PC-3 (cell line): ENCODE results near the gene SCAP. TPM values are rescaled to one million over a fixed set of nuclear protein-coding genes. Genes with fewer than 3 reads are reported as not detected.

ENCODE experiments used
- ATAC-seq: fragments of 200-7000 bp; cut with Tn5 transposase; 2 replicates; pipeline ENCODE4 v1.9.1; 2020; ENCODE audit warnings: mild to moderate bottlenecking, moderate library complexity
- BruUV-seq: library from RNA; stranded (reverse); fragments of 400-500 nt; replicated peaks from 2 replicates; lab custom pipeline; 2021; lab: Mats Ljungman, UMichigan
- CTCF ChIA-PET: fragments of 300-600 bp; sonication (Branson Sonifier 250); formaldehyde crosslinking; loops from one replicate; lab custom pipeline; 2022; ENCODE audit warnings: antibody characterized with exemption; lab: Charles Lee
- POLR2A ChIA-PET: fragments of 300-600 bp; sonication (Branson Sonifier 250); formaldehyde crosslinking; loops from one replicate; lab custom pipeline; 2022; ENCODE audit warnings: antibody characterized with exemption; ENCODE audit not compliant: unreplicated experiment; lab: Charles Lee
- DNase-seq: peaks from one replicate; pipeline ENCODE4 v3.0.0-alpha.2; 2015
- H2AFZ ChIP-seq: fragments of 300-600 bp; sonication (generic); 2 replicates; pipeline ENCODE4 v1.6.0; 2016; ENCODE audit warnings: antibody characterized with exemption, low read length
- H3F3A ChIP-seq: fragments of 300-600 bp; sonication (generic); one replicate; pipeline ENCODE4 v1.6.0; 2017; ENCODE audit warnings: antibody characterized with exemption, low read length, control low read depth, mild to moderate bottlenecking; ENCODE audit not compliant: unreplicated experiment
- H3K27ac ChIP-seq: fragments of 300-600 bp; sonication (generic); 2 replicates; pipeline ENCODE4 v1.5.1; 2016; ENCODE audit warnings: mild to moderate bottlenecking, low read length
- H3K27me3 ChIP-seq: fragments of 300-600 bp; sonication (generic); 2 replicates; pipeline ENCODE4 v1.6.1; 2016; ENCODE audit warnings: low read length, mixed read lengths
- H3K36me3 ChIP-seq: fragments of 300-600 bp; sonication (generic); 2 replicates; pipeline ENCODE4 v1.6.1; 2016; ENCODE audit warnings: low read depth, mixed run types, low read length, mixed read lengths
- H3K4me1 ChIP-seq: fragments of 300-600 bp; sonication (generic); 2 replicates; pipeline ENCODE4 v1.5.1; 2016; ENCODE audit warnings: low read length; ENCODE audit not compliant: insufficient read depth
- H3K4me2 ChIP-seq: fragments of 300-600 bp; sonication (generic); 2 replicates; pipeline ENCODE4 v1.6.0; 2016; ENCODE audit warnings: low read length
- H3K4me3 ChIP-seq: fragments of 300-600 bp; sonication (generic); 2 replicates; pipeline ENCODE4 v1.5.1; 2016; ENCODE audit warnings: mild to moderate bottlenecking, low read length, mixed read lengths
- H3K79me2 ChIP-seq: fragments of 300-600 bp; sonication (generic); 2 replicates; pipeline ENCODE4 v1.6.1; 2017; ENCODE audit warnings: low read length, mixed read lengths
- H3K9ac ChIP-seq: fragments of 300-600 bp; sonication (generic); 2 replicates; pipeline ENCODE4 v1.6.0; 2016; ENCODE audit warnings: mild to moderate bottlenecking, low read length
- H3K9me2 ChIP-seq: fragments of 300-600 bp; sonication (generic); replicated peaks from 2 replicates; pipeline ENCODE4 v1.6.1; 2016; ENCODE audit warnings: mixed run types, low read length, mixed read lengths
- H3K9me3 ChIP-seq: fragments of 300-600 bp; sonication (generic); 2 replicates; pipeline ENCODE4 v1.6.1; 2016; ENCODE audit warnings: low read length, mixed read lengths
- H4K20me1 ChIP-seq: fragments of 300-600 bp; sonication (generic); 2 replicates; pipeline ENCODE4 v1.6.1; 2016; ENCODE audit warnings: low read length, mixed read lengths
- CTCF ChIP-seq: fragments of 300-600 bp; sonication (generic); conservative IDR thresholded peaks from 2 replicates; pipeline ENCODE4 v1.5.1; 2017; ENCODE audit warnings: antibody characterized with exemption, low read depth, mild to moderate bottlenecking, low read length
- EZH2 ChIP-seq: fragments of 300-600 bp; sonication (generic); IDR thresholded peaks from one replicate; pipeline ENCODE4 v1.6.1; 2017; ENCODE audit warnings: antibody characterized with exemption, mild to moderate bottlenecking, low read length; ENCODE audit not compliant: unreplicated experiment
- EZH2phosphoT487 ChIP-seq: fragments of 300-600 bp; sonication (generic); IDR thresholded peaks from 2 replicates; pipeline ENCODE4 v1.6.1; 2018; ENCODE audit warnings: mild to moderate bottlenecking, antibody characterized with exemption, low read length, borderline replicate concordance
- intact Hi-C: fragments of 100-400 bp; cut with micrococcal nuclease; formaldehyde crosslinking; loops from 2 replicates; pipeline ENCODE4 v1.9.0; 2023
- total RNA-seq: library from RNA; depleted of rRNA; stranded (reverse); fragments of >200 nt; gene quantifications from 2 replicates; pipeline ENCODE4 v1.2.3, GENCODE V29; 2014

SCAP gene
- total RNA-seq, 1 experiment from 2014 or later = 84.7 TPM

DNA sequence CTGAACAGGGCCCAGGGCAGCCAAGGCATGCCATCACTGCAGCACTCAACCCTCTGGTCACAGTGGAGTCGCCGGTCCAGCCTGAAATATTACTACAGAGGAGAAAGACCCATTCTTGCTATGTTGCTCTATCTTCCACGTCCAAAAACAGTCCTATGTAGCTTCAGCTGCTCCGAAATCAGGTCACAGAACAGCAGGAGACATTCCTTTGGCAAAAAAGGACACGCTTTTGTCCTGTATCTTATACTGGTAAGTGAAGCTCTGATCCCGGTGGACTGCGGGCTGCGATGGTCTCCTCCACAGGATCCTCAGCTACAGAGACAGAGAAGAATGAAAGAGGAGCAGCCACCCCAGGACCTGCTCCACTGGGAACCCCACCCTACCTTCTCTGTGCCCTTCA, 20.1 kb upstream of the SCAP start:
- BruUV-seq = no TSS peak
- Histone ChIP-seq H4K20me1 (no peaks in the 10 kb centered on the region), H3K4me3 (no peak overlapping the region), H3K9me3 (no peaks in the 10 kb centered on the region), H3K4me1 (no peaks in the 10 kb centered on the region), H3K27ac (no peak overlapping the region), H3F3A (no peaks in the 10 kb centered on the region), H3K79me2 (no peaks in the 10 kb centered on the region), H3K27me3 (no peaks in the 10 kb centered on the region), H2AFZ (no peak overlapping the region), H3K9ac (no peak overlapping the region), H3K36me3 (peaks cover 29% of the 10 kb centered on the region), H3K4me2 (no peak overlapping the region), H3K9me2 (no peaks in the 10 kb centered on the region)
- ATAC-seq (no peak), DNase-seq (no peak)
- ChIA-PET POLR2A (no interaction called here), CTCF (no interaction called here)
- no peak for TF ChIP-seq EZH2phosphoT487
- no peak for TF ChIP-seq CTCF
- no peak for TF ChIP-seq EZH2
- intact Hi-C loops = no loop called here

DNA sequence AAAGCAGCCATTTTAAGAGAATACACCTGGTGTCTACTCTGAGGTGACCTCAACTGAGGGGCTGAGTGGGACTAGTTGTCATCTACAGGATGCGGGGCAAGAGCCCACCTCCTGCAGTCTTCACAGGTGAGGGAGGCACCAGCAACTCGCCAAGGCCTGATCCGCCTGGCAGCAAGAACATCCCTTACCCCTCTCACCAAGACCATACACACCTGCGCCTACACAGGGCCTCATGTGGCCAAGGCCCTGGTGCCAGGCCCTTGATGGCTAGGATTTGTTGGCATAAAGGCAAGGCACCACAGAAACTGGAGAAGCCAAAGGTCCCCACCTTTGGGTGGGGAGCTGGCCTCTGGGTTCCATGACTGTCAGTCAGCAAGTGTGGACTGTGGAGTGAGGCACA, 19.4 kb upstream of the SCAP start:
- no peaks in the 10 kb centered on the region for H3K9me3 ChIP-seq
- no peak overlapping the region for H3K4me3 ChIP-seq
- H3K9me2 ChIP-seq = no peaks in the 10 kb centered on the region
- ChIA-PET CTCF (no interaction called here), POLR2A (no interaction called here)
- DNase-seq (no peak), ATAC-seq (no peak)
- no peaks in the 10 kb centered on the region for H4K20me1 ChIP-seq
- no peak overlapping the region for H3K4me2 ChIP-seq
- H3K27ac ChIP-seq = no peak overlapping the region
- no peaks in the 10 kb centered on the region for H3K79me2 ChIP-seq
- no peaks in the 10 kb centered on the region for H3K27me3 ChIP-seq
- no peaks in the 10 kb centered on the region for H3K4me1 ChIP-seq
- H2AFZ ChIP-seq = no peak overlapping the region
- TF ChIP-seq EZH2 (no peak), CTCF (no peak), EZH2phosphoT487 (no peak)
- H3F3A ChIP-seq = no peaks in the 10 kb centered on the region
- H3K36me3 ChIP-seq = peaks cover 23% of the 10 kb centered on the region
- intact Hi-C loops = no loop called here
- no TSS peak for BruUV-seq
- H3K9ac ChIP-seq = no peak overlapping the region

DNA sequence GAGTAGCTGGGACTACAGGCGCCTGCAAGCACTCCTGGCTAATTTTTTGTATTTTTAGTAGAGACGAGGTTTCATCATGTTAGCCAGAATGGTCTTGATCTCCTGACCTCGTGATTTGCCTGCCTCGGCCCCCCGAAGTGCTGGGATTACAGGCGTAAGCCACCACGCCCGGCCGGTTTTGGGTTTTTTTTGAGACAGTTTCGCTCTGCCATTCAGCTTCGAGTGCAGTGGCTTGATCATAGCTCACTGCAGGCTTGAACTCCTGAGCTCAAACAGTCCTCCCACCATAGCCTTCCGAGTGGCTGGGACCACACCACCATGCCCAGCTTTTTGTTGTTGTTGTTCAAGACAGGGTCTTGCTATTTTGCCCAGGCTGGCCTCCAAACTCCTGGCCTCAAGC, 16.0 kb upstream of the SCAP start:
- Histone ChIP-seq H3K4me3 (no peak overlapping the region), H3K9me2 (no peaks in the 10 kb centered on the region), H3K27me3 (no peaks in the 10 kb centered on the region), H4K20me1 (no peaks in the 10 kb centered on the region), H3K36me3 (peaks cover 7% of the 10 kb centered on the region), H2AFZ (no peak overlapping the region), H3K79me2 (no peaks in the 10 kb centered on the region), H3K9me3 (no peaks in the 10 kb centered on the region), H3K27ac (no peak overlapping the region), H3K9ac (no peak overlapping the region), H3F3A (no peaks in the 10 kb centered on the region), H3K4me2 (no peak overlapping the region), H3K4me1 (no peaks in the 10 kb centered on the region)
- intact Hi-C loops = no loop called here
- DNase-seq (no peak), ATAC-seq (no peak)
- ChIA-PET POLR2A (no interaction called here), CTCF (interaction anchor here (0.7 kb wide), 1 partner anchor 12 kb away, joined by 3 read pairs; no protein-coding TSS in a partner anchor)
- BruUV-seq = no TSS peak
- TF ChIP-seq EZH2phosphoT487 = no peak
- TF ChIP-seq CTCF = no peak
- no peak for TF ChIP-seq EZH2
